Panc1 (cell line): Measurements from ENCODE around the gene DZIP1. TPM values are rescaled to one million over a fixed set of nuclear protein-coding genes. Genes with fewer than 3 reads are reported as not detected.

Experiments
- ATAC-seq: fragments of 200-7000 bp; cut with Tn5 transposase; 2 replicates; pipeline ENCODE4 v1.9.1; 2020; ENCODE audit warnings: mild to moderate bottlenecking, moderate library complexity
- BruUV-seq: library from RNA; stranded (reverse); fragments of 400-500 nt; replicated peaks from 2 replicates; lab custom pipeline; 2021; lab: Mats Ljungman, UMichigan
- CTCF ChIA-PET: fragments of 300-600 bp; sonication (Branson Sonifier 250); formaldehyde crosslinking; loops from one replicate; lab custom pipeline; 2022; ENCODE audit warnings: antibody characterized with exemption; lab: Charles Lee
- POLR2A ChIA-PET: fragments of 300-600 bp; sonication (Branson Sonifier 250); formaldehyde crosslinking; loops from one replicate; lab custom pipeline; 2022; ENCODE audit warnings: antibody characterized with exemption; lab: Charles Lee
- DNase-seq: peaks from one replicate; pipeline ENCODE4 v3.0.0-alpha.2; 2010; ENCODE audit warnings: low read depth, low spot score
- H3K27ac ChIP-seq: 2 replicates; pipeline ENCODE4 v1.5.1; 2011; ENCODE audit warnings: mild to moderate bottlenecking, low read length, inconsistent platforms
- H3K27me3 ChIP-seq: fragments of 200-500 bp; sonication (Bioruptor generic); 2 replicates; pipeline ENCODE4 v1.6.0; 2014; ENCODE audit warnings: low read length, inconsistent platforms; ENCODE audit not compliant: control insufficient read depth, insufficient read depth
- H3K36me3 ChIP-seq: fragments of 200-500 bp; sonication (Bioruptor generic); 2 replicates; pipeline ENCODE4 v1.5.1; 2014; ENCODE audit warnings: inconsistent platforms, mild to moderate bottlenecking, low read length, moderate library complexity; ENCODE audit not compliant: control insufficient read depth, insufficient read depth
- H3K4me1 ChIP-seq: 2 replicates; pipeline ENCODE4 v1.5.1; 2011; ENCODE audit warnings: inconsistent platforms, mild to moderate bottlenecking, low read length, moderate library complexity; ENCODE audit not compliant: control insufficient read depth, insufficient read depth
- H3K4me3 ChIP-seq, 2 experiments: 2 replicates each; pipeline ENCODE4 v1.5.1; 2011 to 2012; ENCODE audit warnings: low read depth in 2 of 2, low read length in 2 of 2, mild to moderate bottlenecking in 2 of 2, inconsistent platforms in 1 of 2, moderate library complexity in 1 of 2
- H3K9me3 ChIP-seq: fragments of 200-500 bp; sonication (Bioruptor generic); 2 replicates; pipeline ENCODE4 v1.5.1; 2014; ENCODE audit warnings: low read depth, mild to moderate bottlenecking, inconsistent platforms, low read length, moderate library complexity; ENCODE audit not compliant: control insufficient read depth, insufficient read depth
- POLR2AphosphoS5 ChIP-seq: IDR thresholded peaks from 2 replicates; pipeline ENCODE4 v1.6.1; 2012; ENCODE audit warnings: mild to moderate bottlenecking, low read depth, low read length, moderate library complexity
- SIN3A ChIP-seq: IDR thresholded peaks from 2 replicates; pipeline ENCODE4 v1.6.1; 2012; ENCODE audit warnings: low read depth, mild to moderate bottlenecking, low read length, moderate library complexity, borderline replicate concordance; ENCODE audit not compliant: insufficient read depth
- TCF7L2 ChIP-seq: IDR thresholded peaks from 2 replicates; pipeline ENCODE4 v1.6.1; 2011; ENCODE audit warnings: mild to moderate bottlenecking, low read depth, low read length, inconsistent platforms
- in situ Hi-C: cut with HindIII; loops from 2 replicates; pipeline ENCODE4 v1.10.0; 2016; ENCODE audit warnings: low sequenced_read_pairs, low pct_unique_long_range_greater_than_20kb
- intact Hi-C: fragments of 100-400 bp; cut with micrococcal nuclease; formaldehyde crosslinking; loops from one replicate; pipeline ENCODE4 v1.10.0; 2022; ENCODE audit not compliant: unreplicated experiment
- total RNA-seq: library from RNA; stranded (reverse); gene quantifications from one replicate; pipeline ENCODE4 v1.2.1, GENCODE V29; 2021; ENCODE audit not compliant: unreplicated experiment
- TF ChIP-seq, protein P1 (sequence below), 2 experiments: IDR thresholded peaks; 2 replicates each; pipeline ENCODE4 v1.6.1; 2011 to 2012; ENCODE audit warnings: low read depth in 2 of 2, control low read depth in 1 of 2, low read length in 1 of 2, mild to moderate bottlenecking in 1 of 2, moderate library complexity in 1 of 2; ENCODE audit not compliant: insufficient read depth in 1 of 2
- TF ChIP-seq, protein P2 (sequence below): fragments of 450-650 bp; IDR thresholded peaks from 2 replicates; pipeline ENCODE4 v1.5.1; 2017; ENCODE audit warnings: mild to moderate bottlenecking

The DZIP1 gene
- total RNA-seq, 1 experiment from 2014 or later: 22.9 TPM

DNA sequence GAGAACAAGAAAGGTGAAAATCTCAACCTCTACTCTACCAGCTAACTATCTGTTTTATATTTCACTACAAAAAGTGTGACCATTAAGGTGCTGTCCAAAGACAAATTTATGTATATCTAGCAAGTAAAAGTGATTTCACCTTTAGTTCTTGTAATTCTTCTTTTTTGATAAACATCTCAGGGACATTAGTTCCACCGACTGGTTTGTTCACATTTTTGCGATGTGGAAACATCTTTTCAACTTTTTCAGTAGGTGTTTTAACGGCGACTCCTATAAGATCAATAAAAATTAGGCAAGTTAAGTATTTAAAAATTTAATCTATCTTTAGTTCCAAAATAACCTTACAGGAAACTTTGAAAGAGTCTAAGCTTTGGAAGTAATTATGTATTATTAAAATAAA, 58.6 kb downstream of the DZIP1 start:
- Histone ChIP-seq H3K27ac (no peak overlapping the region), H3K4me3 (no peak overlapping the region), H3K9me3 (no peaks in the 10 kb centered on the region), H3K4me1 (no peaks in the 10 kb centered on the region), H3K27me3 (no peaks in the 10 kb centered on the region), H3K36me3 (peaks cover 8% of the 10 kb centered on the region; the same call in 1 of the 2 replicates)
- intact Hi-C loops: no loop called here
- DNase-seq: no peak
- ChIA-PET POLR2A (no interaction called here), CTCF (no interaction called here)
- ATAC-seq: no peak
- no TSS peak for BruUV-seq
- in situ Hi-C loops: no loop called here
- TF ChIP-seq, protein P1, sequence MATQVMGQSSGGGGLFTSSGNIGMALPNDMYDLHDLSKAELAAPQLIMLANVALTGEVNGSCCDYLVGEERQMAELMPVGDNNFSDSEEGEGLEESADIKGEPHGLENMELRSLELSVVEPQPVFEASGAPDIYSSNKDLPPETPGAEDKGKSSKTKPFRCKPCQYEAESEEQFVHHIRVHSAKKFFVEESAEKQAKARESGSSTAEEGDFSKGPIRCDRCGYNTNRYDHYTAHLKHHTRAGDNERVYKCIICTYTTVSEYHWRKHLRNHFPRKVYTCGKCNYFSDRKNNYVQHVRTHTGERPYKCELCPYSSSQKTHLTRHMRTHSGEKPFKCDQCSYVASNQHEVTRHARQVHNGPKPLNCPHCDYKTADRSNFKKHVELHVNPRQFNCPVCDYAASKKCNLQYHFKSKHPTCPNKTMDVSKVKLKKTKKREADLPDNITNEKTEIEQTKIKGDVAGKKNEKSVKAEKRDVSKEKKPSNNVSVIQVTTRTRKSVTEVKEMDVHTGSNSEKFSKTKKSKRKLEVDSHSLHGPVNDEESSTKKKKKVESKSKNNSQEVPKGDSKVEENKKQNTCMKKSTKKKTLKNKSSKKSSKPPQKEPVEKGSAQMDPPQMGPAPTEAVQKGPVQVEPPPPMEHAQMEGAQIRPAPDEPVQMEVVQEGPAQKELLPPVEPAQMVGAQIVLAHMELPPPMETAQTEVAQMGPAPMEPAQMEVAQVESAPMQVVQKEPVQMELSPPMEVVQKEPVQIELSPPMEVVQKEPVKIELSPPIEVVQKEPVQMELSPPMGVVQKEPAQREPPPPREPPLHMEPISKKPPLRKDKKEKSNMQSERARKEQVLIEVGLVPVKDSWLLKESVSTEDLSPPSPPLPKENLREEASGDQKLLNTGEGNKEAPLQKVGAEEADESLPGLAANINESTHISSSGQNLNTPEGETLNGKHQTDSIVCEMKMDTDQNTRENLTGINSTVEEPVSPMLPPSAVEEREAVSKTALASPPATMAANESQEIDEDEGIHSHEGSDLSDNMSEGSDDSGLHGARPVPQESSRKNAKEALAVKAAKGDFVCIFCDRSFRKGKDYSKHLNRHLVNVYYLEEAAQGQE (IDR thresholded peaks at IDR 0.05; ENCODE audit: insufficient read depth in 1 of 2, low read depth in 2 of 2, low read length in 1 of 2): no peak
- TF ChIP-seq SIN3A (no peak), POLR2AphosphoS5 (no peak), TCF7L2 (no peak)
- TF ChIP-seq, protein P2, sequence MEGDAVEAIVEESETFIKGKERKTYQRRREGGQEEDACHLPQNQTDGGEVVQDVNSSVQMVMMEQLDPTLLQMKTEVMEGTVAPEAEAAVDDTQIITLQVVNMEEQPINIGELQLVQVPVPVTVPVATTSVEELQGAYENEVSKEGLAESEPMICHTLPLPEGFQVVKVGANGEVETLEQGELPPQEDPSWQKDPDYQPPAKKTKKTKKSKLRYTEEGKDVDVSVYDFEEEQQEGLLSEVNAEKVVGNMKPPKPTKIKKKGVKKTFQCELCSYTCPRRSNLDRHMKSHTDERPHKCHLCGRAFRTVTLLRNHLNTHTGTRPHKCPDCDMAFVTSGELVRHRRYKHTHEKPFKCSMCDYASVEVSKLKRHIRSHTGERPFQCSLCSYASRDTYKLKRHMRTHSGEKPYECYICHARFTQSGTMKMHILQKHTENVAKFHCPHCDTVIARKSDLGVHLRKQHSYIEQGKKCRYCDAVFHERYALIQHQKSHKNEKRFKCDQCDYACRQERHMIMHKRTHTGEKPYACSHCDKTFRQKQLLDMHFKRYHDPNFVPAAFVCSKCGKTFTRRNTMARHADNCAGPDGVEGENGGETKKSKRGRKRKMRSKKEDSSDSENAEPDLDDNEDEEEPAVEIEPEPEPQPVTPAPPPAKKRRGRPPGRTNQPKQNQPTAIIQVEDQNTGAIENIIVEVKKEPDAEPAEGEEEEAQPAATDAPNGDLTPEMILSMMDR: no peak

DNA sequence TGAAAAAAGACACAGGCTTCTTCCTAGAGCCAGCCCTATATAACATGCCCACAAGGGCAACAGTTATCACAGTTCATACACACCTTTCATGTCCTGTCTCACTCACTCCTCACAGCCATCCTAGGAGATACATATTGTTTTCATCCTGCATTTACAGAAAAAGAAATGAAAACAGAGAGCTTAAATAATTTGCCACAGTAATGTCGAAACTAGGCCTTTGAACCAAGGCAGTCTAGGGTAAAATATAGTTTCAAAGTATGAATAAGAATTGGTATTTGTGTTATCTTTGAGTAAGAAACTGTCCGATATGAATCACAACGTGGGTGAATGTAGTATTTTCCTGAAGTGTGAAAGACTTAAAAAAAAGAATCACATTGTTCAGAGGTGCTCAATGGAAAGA, 65.2 kb downstream of the DZIP1 start:
- DNase-seq (no peak), ATAC-seq (no peak)
- TF ChIP-seq TCF7L2 (no peak), POLR2AphosphoS5 (no peak), SIN3A (no peak)
- TF ChIP-seq, protein P2: no peak
- TF ChIP-seq, protein P1 (IDR thresholded peaks at IDR 0.05; ENCODE audit: insufficient read depth in 1 of 2, low read depth in 2 of 2, low read length in 1 of 2): no peak
- intact Hi-C loops (no loop called here), in situ Hi-C loops (no loop called here)
- Histone ChIP-seq H3K27ac (no peak overlapping the region), H3K4me1 (no peaks in the 10 kb centered on the region), H3K4me3 (no peak overlapping the region), H3K9me3 (no peaks in the 10 kb centered on the region), H3K36me3 (peaks cover 6% of the 10 kb centered on the region; the same call in 1 of the 2 replicates), H3K27me3 (no peaks in the 10 kb centered on the region)
- no TSS peak for BruUV-seq
- ChIA-PET CTCF (no interaction called here), POLR2A (no interaction called here)
